Measurements from ENCODE around the gene BCL7B. TPM values are rescaled to one million over a fixed set of nuclear protein-coding genes. Genes with fewer than 3 reads are reported as not detected.

BCL7B gene
- total RNA-seq, 4 donors from 2014 or later = 13.8 to 63.5 (median 43.7) TPM

DNA sequence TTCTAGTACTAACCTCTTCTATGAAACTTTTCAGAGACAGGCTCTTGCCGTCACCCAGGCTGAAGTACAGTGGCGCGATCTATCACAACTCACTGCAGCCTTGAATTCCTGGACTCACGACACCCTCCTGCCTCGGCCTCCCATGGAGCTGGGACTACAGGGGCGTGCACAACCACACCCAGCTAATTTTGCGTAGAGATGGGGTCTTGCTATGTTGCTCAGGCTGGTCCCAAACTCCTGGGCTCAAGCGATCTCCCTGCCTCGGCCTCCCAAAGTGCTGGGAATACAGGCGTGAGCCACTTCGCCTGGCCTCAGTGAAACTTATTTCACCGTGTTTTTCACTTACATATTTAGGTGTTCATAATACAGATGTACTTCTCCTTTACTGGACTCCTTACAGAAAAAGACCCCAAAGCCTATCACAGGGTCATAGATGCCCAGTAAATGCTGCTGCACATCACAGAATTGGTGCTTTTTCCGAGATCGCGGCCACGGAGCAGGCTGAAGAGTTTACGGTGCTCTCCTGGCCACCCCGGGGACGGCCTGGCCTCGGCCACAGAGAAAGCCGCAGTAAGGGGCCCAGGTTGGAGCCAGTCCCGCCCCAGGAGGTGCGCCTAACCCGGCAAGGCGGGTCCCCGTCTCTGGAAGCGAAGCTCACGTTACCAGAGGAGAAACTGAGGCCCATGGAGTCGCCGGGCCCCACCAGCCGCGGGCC lies 20.3 kb upstream of the BCL7B start:
- intact Hi-C loops (cut with DNase I; ENCODE audit: low total_unique reads) = loop anchor here (10.0 kb wide), 1 partner anchor 53 kb away; the partner anchor contains the start of gene BAZ1B
- no peaks in the 10 kb centered on the region for H3K36me3 ChIP-seq
- H3K4me1 ChIP-seq = peaks cover 0 to 4% of the 10 kb centered on the region in 2 donors
- no peak for TF ChIP-seq POLR2A (IDR thresholded peaks at IDR 0.05)
- TF ChIP-seq, protein P1, sequence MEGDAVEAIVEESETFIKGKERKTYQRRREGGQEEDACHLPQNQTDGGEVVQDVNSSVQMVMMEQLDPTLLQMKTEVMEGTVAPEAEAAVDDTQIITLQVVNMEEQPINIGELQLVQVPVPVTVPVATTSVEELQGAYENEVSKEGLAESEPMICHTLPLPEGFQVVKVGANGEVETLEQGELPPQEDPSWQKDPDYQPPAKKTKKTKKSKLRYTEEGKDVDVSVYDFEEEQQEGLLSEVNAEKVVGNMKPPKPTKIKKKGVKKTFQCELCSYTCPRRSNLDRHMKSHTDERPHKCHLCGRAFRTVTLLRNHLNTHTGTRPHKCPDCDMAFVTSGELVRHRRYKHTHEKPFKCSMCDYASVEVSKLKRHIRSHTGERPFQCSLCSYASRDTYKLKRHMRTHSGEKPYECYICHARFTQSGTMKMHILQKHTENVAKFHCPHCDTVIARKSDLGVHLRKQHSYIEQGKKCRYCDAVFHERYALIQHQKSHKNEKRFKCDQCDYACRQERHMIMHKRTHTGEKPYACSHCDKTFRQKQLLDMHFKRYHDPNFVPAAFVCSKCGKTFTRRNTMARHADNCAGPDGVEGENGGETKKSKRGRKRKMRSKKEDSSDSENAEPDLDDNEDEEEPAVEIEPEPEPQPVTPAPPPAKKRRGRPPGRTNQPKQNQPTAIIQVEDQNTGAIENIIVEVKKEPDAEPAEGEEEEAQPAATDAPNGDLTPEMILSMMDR (IDR thresholded peaks at IDR 0.05) = no peak
- H3K9me3 ChIP-seq = no peaks in the 10 kb centered on the region
- no peaks in the 10 kb centered on the region for H3K27me3 ChIP-seq
- no peak for DNase-seq
- peak overlapping the region; percentile 74 to 96 for H3K4me3 ChIP-seq
- peak overlapping the region; percentile 80 to 95 for H3K27ac ChIP-seq

DNA sequence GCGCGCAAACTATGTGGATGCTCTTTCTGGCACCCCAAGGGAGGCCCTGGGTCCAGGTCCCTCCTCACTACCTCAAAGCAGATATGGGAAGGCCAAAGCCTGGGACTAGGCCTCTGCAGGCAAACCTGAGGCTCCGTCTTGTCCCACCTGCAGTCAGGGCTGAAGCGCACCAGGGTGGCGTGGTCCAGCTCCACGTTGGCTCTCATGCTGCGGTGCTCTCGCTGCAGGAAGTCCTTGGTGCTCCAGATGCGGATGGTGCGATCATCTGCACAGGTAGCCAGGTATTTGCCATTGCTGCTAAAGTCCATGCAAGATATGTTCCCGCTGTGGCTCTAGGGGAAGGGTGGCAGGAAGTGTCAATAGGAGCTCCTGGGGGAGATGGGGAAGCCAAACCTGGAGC lies 16.3 kb upstream of the BCL7B start:
- intact Hi-C loops (cut with DNase I; ENCODE audit: low total_unique reads) = loop anchor here (10.0 kb wide), 1 partner anchor 49 kb away; the partner anchor contains the start of gene BAZ1B
- Histone ChIP-seq H3K27me3 (no peaks in the 10 kb centered on the region), H3K4me3 (no peak overlapping the region), H3K9me3 (no peaks in the 10 kb centered on the region), H3K36me3 (no peaks in the 10 kb centered on the region), H3K27ac (no peak overlapping the region), H3K4me1 (peaks cover 0 to 4% of the 10 kb centered on the region in 2 donors)
- DNase-seq = no peak
- TF ChIP-seq, protein P1 (IDR thresholded peaks at IDR 0.05) = no peak
- no peak for TF ChIP-seq POLR2A (IDR thresholded peaks at IDR 0.05)

DNA sequence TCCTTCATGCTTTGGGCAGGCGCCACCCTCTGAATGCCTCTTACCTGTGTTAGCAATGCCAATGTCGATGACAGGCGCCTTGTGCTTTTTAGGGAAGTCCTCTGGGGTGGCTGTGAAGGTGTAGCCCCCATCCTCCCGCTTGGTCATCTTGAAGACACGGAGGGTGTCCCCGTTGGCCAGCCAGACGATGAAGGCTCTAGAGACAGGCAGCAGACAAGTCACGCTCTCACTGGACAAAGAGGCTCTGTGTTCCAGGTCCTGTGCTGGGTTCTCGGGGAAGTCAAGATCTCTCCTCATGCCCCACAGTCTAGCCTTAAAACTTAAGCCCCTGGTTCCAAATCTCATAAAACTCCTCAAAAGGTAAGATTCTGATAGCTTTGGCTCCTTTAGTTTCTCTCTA lies 15.8 kb upstream of the BCL7B start:
- TF ChIP-seq POLR2A (IDR thresholded peaks at IDR 0.05) = no peak
- TF ChIP-seq, protein P1 (IDR thresholded peaks at IDR 0.05) = no peak
- H3K9me3 ChIP-seq = no peaks in the 10 kb centered on the region
- H3K36me3 ChIP-seq = no peaks in the 10 kb centered on the region
- peaks cover 0 to 4% of the 10 kb centered on the region in 2 donors for H3K4me1 ChIP-seq
- intact Hi-C loops (cut with DNase I; ENCODE audit: low total_unique reads) = loop anchor here (10.0 kb wide), 1 partner anchor 48 kb away; the partner anchor contains the start of gene BAZ1B
- H3K4me3 ChIP-seq = no peak overlapping the region
- H3K27ac ChIP-seq = no peak overlapping the region
- DNase-seq = no peak
- no peaks in the 10 kb centered on the region for H3K27me3 ChIP-seq

DNA sequence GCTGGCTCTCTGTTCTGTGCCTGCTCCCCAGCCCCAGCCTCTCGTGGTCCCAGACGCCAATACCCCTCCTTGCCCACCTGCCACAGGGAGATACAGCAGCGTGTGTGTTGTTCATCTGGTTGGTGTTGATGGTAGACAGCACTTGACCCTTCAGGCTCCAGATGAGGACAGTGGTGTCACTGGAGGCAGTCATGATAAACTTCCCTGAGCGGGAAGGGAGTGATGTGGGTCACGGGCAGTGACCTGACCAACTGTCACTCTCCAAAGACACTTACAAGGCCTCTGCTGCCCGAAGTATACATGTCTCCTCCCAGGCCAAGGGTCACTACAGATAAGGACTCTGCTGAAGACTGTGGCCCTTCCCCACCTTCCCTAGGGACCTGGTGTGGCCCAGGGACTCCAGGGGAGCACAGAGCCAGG lies 15.3 kb upstream of the BCL7B start:
- Histone ChIP-seq H3K27ac (no peak overlapping the region), H3K4me3 (no peak overlapping the region), H3K27me3 (no peaks in the 10 kb centered on the region), H3K9me3 (no peaks in the 10 kb centered on the region), H3K36me3 (no peaks in the 10 kb centered on the region), H3K4me1 (peaks cover 0 to 4% of the 10 kb centered on the region in 2 donors)
- TF ChIP-seq, protein P1 (IDR thresholded peaks at IDR 0.05) = no peak
- no peak for TF ChIP-seq POLR2A (IDR thresholded peaks at IDR 0.05)
- intact Hi-C loops (cut with DNase I; ENCODE audit: low total_unique reads) = loop anchor here (10.0 kb wide), 1 partner anchor 48 kb away; the partner anchor contains the start of gene BAZ1B
- no peak for DNase-seq

DNA sequence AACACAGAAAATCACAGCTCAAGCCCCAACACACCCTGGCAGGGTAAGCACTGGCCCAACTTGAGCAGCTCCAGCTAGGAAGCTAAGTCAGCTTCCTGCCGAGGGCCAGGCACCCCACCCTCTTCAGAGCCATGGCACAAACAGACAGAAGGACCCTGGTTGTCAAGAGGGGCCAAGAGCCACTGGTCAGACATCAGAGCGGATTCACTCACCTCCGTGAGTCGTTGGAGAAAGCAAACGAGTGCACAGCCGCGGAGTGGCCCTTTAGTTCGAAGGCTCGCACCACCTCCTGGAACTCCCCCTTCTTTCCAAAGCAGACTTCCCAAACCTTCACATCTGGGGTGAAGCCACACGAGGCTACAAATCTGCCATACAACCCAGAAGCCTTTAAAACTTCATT lies 13.5 kb upstream of the BCL7B start:
- Histone ChIP-seq H3K27me3 (no peaks in the 10 kb centered on the region), H3K4me1 (no peaks in the 10 kb centered on the region), H3K9me3 (no peaks in the 10 kb centered on the region), H3K27ac (no peak overlapping the region), H3K36me3 (no peaks in the 10 kb centered on the region), H3K4me3 (no peak overlapping the region)
- TF ChIP-seq, protein P1 (IDR thresholded peaks at IDR 0.05) = no peak
- TF ChIP-seq POLR2A (IDR thresholded peaks at IDR 0.05) = no peak
- intact Hi-C loops (cut with DNase I; ENCODE audit: low total_unique reads) = loop anchor here (10.0 kb wide), 1 partner anchor 46 kb away; the partner anchor contains the start of gene BAZ1B
- DNase-seq = no peak

All from uterus (tissue), 4 donors.